ENCODE measurements around the gene KRTAP10-5.
"Not testable (repeated sequence)": the region's sequence is repeated elsewhere in the genome, so short reads cannot be mapped to it uniquely, and the experiment has no call there.

Gene KRTAP10-5

DNA sequence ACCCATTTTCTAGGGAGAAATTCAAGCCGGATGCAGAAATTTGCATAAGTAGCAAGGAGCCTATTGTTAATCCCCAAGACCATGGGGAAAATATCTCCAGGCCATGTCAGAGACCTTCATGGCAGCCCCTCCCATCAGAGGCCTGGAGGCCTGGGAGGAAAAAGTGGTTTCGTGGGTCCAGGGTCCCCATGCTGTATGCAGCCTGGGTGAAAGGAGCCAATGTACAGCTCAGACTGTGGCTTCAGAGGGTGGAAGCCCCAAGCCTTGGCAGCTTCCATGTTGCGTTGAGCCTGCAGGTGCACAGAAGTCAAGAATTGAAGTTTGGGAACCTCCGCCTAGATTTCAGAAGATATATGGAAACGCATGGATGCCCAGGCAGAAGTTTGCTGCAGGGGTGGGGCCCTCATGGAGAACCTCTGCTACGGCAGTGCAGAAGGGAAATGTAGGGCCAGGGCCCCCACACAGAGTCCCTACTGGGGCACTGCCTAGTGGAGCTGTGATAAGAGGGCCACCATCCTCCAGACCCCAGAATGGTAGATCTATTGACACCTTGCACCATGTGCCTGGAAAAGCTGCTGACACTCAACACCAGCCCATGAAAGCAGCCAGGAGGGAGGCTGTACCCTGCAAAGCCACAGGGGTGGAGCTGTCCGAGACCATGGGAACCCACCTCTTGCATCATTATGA, 29.9 kb upstream of the KRTAP10-5 start:
- DNase-seq, result not testable (repeated sequence)

DNA sequence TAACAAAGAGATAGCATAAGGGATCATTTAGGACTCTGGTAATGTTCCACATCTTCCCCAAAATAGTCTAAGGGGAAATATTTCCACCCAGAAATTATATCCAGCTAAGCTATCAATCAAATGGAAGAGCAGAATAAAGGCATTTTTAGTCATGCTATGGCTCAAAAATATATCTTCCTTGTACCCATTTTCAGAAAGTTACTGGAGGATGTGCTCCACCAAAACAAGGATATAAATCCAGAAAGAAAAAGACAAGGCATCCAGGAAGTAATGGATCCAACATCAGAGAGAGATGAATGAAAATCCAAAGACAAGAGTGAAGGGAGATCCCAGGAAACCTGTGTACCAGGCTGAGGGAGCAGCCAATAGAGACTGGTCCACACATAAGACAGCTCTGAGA, 28.8 kb upstream of the KRTAP10-5 start:
- DNase-seq, result no peak

DNA sequence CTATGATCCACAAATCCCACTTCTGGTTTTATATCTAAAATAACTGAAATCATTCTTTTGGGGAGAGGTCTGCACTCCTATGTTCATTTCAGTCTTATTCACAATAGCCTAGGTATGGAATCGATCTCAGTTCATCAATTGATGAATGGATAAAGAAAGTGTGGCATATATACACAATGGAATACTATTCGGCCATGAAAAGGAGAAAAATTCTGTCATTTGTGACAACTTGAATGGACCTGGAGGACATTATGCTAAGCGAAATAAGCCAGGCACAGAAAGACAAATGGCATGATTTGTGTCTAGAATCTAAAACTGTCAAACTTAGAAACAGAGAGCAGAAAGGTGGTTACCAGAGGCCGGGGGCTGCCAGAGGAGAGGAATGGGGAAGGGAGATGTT, 26.1 kb upstream of the KRTAP10-5 start:
- DNase-seq, result no peak

DNA sequence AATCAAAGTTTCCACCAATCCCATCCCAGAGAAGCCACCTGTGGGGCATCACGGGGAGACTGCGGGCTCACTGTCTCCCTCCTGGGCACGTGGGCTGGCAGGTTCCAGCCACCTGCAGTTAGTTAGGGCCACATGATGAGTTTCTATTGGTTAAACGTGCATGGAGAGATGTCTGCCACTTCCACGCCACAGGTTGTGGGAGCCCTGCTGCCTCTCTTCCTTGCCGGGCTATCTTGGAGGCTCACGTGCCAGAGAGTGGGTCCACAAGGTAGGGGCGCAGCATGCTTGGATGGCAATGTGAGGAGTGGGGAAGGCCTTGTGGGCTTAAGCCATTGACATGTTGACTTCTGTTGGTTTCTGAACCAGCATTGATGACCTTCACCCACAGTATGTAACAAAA, 23.5 kb upstream of the KRTAP10-5 start:
- no peak for DNase-seq

DNA sequence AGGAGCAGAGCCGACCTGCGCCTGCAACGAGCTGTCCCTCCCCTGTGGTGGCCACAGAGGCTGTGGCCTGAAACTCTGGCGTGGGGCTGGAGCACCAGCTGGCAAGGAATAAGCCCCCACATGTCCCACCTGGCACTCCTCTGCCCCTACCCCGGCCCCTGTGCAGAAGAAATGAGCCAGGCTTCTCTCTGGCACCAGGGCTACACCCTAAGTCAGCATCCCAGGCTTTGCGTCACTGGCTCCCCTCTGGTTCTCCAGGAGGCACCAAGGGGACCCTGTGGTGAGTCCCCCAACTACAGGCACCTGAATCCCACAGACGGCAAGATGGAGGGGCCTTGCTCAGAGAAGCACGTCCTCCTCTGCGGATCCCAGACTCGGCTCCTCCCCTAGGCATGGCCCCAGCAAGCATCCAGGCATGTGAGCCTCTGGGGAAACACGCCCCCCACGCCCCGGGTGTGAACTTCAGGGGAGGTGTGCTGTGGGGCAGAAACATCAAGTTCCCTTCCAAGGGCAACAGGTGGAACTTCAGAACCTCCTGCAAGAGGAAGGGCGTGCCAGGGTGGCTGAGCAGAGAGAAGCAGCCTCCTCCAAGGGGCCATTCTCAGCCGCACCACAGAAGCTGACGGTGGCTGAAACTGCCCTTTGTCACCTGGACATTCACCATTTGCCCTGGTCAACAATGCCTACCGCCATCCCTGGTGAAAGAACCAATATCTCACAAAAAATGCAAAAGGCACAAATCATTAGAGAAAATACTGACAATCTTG, 22.9 kb upstream of the KRTAP10-5 start:
- no peak for DNase-seq

DNA sequence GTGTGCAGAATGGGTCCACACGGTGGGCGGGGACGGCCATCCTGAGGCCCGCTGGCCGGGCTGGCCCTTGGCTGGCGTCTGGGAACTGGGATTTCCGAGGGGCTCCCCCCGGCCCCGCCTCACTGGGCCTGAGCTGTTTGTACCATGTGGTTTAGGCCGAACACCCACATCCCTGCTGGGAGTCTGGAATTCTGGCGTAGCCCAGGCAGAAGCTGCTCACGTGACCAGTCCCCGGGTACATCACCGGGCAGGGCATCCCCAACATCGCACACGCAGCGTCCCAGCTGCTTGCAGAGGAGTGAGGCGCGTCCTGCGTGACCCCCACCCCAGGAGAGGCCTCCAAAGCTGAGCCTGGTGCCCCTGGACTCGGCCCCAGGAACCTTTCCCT, 22.1 kb upstream of the KRTAP10-5 start:
- no peak for DNase-seq

DNA sequence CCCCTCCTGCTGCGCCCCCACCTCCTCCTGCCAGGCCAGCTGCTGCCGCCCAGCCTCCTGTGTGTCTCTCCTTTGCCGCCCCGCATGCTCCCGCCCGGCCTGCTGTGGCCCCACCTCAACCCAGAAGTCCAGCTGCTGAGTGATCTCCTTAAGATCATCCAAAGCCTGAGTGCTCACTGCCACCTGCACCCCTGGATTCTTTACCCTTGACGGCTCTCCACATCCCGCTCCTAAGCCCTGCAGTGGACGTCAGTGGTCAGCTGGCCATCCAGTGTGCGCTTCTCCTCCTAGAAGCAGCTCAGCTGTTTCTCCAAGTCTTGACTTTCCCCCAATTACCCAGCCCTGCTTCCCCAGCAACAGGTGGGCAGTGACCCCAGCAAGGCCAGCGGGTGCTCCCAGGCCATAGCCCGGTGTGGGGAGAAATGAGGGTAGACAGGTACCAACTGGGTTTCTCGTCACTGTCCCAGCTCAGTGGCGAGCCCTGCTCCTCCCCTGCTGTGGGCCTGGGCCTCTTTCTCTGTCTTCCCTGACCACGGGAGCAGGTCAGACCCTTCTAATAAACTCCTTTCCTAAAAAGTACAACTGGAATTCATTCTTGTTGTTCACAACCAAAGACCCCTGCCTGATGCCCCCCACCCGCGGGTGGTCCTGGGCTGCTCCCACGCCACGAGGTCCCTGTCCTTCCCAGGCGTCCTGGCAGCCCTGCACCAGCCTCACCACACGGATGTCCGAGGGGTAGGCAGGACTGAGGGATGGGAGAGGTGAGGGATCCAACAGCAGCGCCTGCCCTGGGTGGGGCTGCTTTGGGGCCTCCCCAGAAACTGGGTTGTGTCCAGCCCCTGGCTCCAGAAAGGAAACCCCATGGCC, 21.4 kb upstream of the KRTAP10-5 start:
- DNase-seq, result no peak

DNA sequence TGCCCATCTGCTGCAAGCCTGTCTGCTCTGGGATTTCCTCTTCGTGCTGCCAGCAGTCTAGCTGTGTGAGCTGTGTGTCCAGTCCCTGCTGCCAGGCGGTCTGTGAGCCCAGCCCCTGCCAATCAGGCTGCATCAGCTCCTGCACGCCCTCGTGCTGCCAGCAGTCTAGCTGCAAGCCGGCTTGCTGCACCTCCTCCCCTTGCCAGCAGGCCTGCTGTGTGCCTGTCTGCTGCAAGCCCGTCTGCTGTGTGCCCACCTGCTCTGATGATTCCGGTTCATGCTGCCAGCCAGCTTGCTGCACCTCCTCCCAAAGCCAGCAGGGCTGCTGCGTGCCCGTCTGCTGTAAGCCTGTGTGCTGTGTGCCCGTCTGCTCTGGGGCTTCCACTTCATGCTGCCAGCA, 20.7 kb upstream of the KRTAP10-5 start:
- DNase-seq, result not testable (repeated sequence)

DNA sequence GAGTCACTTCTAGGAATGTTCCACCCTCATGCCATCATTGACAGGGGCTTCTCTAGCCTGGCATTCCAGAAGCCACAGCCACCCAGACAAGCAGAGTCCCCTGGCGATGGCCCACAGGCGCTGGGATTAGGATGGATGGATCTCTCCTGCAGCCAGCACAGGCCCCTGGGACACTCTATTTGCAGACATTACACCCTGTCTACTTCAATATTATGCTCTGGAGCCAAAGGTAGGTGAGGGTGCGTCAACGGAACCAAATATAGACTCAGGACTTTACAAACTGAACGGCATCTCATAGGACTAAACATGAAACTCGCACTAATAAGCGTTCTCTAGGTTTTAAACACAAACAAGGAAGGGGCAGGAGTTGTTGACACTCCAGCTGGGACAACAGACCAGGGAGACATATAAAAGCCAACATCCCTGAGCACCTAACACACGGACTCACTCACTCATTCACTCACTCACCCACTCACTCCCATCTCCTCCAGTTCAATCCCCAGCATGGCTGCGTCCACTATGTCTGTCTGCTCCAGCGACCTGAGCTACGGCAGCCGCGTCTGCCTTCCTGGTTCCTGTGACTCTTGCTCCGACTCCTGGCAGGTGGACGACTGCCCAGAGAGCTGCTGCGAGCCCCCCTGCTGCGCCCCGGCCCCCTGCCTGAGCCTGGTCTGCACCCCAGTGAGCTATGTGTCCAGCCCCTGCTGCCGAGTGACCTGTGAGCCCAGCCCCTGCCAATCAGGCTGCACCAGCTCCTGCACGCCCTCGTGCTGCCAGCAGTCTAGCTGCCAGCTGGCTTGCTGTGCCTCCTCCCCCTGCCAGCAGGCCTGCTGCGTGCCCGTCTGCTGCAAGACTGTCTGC, 19.9 kb upstream of the KRTAP10-5 start, which contains the start of gene KRTAP10-7:
Gene KRTAP10-7, plus strand, starts transcription at position 480 of the 861 bp plus-strand sequence. Its CDS starts 25 bp downstream, at position 505.
- not testable (repeated sequence) for DNase-seq

DNA sequence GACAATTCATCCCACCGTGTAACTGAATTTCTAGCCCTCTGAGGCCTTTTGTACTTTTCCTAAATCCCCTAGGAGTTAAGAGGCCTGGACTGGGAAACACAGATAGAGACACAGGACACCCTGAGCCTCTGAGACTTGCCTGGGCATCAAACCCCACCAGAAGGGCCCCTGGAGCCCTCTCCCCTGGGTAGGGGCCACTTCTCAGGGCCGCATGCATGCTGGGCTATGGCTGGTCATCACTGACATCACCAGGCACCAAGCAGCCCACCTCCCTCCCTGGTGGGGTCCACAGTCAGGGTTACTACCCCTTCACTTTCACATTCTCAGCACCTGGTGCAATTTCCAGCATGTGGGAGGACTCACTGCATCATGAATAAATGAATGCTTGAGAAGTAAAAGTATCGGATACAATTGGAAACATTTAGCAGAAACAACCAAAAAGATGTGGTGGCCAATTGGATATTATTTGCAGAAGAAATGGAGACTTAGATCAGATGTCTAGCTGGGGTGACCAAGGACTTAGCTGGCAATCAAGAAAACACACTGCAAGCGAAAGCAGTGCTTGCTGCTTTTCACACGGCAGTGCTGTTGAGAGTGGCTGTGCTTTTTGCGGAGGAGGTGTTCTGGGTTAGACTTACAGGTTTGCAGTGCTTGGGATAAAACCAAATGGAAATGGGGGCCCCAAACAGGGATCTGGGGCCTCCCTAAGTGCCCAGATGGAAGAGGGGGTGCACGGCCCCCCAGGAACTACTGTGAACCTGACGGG, 19.0 kb upstream of the KRTAP10-5 start:
- DNase-seq, result no peak

DNA sequence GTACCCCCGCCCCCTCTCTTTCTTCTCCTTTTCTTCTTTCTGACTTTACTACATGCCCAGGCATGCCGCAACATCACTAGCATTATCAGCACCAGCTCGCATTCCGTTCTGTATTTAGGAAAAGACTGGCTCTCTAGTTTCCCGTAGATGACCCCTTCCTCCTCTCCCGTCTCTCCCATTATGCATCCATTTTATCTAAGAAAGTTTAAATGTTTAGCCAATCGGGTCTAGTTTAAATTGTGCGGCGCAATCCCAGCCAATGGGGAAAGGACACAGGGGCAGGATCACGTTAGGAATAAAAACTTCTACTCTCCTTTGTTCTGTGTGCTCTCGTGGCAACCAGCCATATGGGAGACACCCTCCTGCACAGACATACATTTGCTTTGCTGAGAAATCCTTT, 17.7 kb upstream of the KRTAP10-5 start:
- DNase-seq, result no peak

DNA sequence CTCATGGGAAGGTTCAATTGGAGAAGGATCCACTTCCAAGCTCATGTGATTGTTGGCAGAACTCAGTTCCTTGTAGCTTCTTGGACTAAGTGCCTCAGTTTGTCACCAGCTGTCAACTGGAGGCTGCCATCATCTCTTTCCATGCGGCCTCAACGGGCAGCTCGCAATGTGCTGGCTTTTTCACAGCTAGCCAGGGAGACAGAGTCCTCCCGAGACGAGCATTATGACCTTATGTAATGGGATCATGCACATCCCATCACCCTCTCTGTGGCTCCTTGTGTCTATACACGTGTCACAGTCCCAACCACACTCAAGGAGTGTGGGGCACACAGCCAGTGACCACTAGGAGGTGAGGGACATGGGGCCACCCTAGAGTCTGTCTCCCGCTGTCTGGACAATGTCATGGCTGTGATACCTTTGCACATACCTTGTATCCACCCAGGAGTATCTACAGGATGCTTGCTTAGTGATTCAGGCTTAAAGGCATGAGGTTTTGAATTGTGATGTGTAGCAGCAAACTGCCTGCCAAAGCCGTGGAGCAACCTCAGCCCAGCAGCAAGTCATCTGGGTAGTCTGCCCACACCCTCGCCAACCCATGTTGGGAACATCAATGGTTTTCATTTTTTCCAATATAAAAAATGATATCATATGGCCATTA, 15.8 kb upstream of the KRTAP10-5 start:
- no peak for DNase-seq

DNA sequence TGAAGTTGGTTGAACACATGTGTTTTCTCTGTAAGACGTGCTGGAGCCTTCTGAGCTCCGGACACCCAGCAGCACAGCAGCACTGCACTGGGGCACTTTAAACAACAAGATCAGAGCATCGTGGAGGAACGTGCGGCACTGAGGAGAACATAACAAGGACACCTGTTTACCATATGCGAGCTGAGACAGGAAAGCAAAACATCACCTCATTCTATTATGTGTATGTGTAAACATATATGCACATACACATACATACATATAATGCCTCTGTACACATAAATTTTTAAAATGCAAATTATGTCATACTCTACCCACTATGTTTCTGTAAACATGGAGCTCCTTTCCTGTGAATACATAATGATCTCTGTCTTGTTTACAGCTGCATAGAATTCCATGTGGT, 15.1 kb upstream of the KRTAP10-5 start:
- DNase-seq, result no peak

DNA sequence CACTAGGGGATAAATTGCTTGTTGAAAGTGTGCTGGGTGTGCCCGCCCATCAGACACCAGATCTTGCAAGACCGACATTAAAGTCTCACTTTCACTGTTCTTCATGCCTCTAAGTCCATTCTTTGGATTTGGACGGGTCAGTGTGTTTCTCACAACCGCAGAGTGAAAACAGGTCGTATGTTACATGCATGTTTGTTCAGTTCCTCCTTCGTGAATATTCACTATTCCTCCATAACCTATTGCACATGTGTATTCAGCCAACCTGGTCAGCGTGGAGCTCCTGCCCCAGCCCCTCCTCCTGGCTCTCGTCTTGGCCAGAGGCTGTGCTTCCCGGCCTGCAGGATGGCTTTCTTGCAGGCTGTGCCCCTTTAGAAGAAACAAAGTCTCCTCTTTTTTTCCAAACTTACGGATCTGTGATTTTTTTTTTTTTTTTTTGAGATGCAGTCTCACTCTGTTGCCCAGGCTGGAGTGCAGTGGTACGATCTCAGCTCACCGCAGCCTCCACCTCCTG, 14.1 kb upstream of the KRTAP10-5 start:
- DNase-seq, result no peak

DNA sequence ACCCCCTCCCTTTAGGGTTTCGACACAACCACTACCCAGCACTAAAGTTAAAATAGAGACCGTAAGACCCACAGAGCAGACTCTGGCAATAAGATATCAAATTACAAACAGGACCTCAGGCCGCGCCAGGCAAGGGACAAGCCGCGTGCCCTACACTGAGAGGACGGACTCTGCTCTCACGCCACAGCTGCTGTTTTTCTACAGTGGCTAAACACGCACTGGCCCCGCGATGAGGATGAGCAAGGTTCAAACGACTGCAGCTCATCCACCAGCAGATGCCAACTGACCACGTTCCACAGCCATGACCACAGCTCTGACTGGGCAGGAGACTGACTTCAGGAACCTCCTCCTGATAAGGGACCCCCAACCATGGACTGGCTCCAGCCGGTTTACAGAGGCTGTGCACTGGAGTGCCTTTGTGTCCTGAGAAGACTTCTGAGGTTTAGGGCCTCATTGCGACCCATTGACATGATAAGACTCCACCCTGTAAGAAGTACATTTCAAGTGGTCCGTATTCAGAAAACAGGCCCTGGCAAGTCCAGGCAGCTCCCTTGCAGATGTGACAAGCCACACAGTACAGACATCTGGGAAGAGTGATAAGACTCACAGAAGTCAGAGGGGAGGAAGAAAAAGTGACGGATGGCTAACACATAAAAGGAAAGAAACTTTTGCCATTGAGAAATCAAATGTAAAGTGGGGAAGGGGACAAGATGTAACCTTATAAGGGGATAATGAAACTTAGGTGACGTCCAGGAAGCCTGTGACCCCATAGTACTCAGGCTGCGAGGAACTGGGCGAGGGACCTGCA, 13.4 kb upstream of the KRTAP10-5 start:
- no peak for DNase-seq

DNA sequence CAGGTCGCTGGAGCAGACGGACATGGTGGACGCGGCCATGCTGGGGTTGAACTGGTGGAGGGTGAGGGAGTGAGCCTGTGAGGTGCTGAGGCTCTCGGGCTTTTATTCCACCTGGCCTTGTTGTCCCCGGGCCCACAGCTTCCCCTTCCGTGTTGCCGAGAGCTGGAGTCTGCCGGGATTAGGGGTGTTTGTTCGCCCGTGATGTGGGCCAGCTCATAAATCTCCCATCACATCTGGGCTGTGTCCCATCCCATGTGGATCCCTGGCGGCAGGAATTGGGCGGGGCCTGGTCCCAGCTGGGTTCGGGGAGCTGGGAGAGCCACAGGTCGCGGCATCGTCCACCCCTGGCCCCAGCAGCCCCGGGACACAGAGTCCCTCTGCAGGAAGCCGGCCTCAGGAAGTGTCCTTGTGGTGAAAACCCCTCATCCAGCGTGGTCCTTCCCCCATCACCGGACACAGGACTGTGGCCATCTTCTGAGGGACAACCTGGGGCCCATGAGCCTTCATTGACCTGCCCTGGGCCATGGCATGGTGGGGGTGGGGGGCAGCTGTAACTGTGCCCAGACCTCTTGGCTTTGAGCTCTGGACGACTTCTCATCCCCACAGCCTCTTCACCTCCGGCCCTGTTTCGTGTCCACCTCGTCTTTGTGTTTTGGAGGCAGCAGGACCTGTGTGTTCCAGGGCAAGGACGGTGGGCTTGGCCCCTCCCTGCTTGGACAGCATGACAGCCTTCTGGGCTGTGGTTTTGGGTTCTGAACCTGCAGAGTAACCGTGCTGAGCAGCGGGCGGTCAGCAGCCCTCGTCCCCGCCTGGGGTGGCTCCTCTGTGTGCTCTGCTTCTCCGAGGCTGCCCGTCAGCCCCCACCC, 12.3 kb upstream of the KRTAP10-5 start, which contains the start of gene KRTAP10-6:
Gene KRTAP10-6, minus strand, starts transcription at position 60 of the 866 bp plus-strand sequence. Its CDS starts 21 bp downstream, at position 39.
- DNase-seq, result no peak

DNA sequence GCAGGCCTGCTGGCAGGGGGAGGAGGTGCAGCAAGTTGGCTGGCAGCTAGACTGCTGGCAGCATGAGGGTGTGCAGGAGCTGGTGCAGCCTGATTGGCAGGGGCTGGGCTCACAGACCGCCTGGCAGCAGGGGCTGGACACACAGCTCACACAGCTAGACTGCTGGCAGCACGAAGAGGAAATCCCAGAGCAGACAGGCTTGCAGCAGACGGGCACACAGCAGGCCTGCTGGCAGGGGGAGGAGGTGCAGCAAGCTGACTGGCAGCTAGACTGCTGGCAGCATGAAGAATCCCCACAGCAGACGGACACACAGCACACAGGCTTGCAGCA, 11.4 kb upstream of the KRTAP10-5 start:
- not testable (repeated sequence) for DNase-seq

DNA sequence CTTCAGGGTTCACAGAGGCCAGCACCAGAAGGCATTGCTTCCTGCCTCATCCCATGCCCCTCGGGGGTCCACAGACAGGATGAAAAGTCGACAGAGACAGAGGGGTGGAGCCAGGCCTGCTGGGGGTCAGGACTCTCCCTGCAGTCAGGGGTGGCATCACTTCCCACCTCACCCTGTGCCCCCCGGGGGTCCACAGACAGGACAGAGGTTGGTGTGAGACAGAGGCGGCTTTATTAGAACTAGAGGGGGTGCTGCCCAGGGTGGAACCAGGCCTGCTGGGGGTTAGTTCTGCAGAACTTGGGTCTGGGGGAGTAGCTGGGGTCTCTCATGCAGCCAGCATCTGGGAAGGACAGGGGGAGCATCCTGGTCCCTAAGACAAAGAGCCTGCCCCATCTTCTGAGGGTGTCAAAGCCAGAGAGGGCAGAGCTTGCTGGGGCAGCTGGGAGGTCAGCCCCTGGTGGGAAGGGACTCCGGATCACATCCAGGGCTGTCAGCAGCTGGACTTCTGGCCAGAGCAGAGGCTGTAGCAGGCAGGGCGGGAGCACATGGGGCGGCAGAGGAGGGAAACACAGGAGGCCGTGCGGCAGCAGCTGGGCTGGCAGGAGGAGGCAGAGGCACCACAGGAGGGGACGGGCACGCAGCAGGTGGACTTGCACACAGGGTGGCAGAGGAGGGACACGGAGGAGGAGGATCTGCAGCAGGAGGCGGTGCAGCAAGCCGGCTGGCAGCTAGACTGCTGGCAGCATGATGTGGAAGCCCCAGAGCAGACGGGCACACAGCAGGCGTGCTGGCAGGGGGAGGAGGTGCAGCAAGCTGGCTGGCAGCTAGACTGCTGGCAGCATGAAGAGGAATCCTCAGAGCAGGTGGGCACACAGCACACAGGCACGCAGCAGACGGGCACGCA, 10.7 kb upstream of the KRTAP10-5 start:
- DNase-seq, result not testable (repeated sequence)

All from SHP77 treated with DMSO at 0.1 percent for 48 hours (cell line).